K562 (cell line): ENCODE measurements around the gene TMEM163. TPM values are rescaled to one million over a fixed set of nuclear protein-coding genes. Genes with fewer than 3 reads are reported as not detected.

ENCODE experiments used
- ATAC-seq: fragments of 200-7000 bp; cut with Tn5 transposase; 3 replicates; pipeline ENCODE4 v1.9.1; 2020; ENCODE audit warnings: moderate library complexity
- BruUV-seq: library from RNA; stranded (reverse); fragments of 400-500 nt; replicated peaks from 2 replicates; lab custom pipeline; 2021; lab: Mats Ljungman, UMichigan
- CTCF ChIA-PET: fragments of 300-600 bp; formaldehyde crosslinking; extraction: SDS; loops from one replicate; lab custom pipeline; 2021; ENCODE audit warnings: low intra/inter-chr PET ratio; lab: Yijun Ruan, JAX
- POLR2A ChIA-PET: fragments of 300-600, 350-650 bp; sonication (Branson Sonifier 250); formaldehyde crosslinking; extraction: SDS; loops from one replicate; lab custom pipeline; 2021; ENCODE audit warnings: antibody characterized with exemption, inconsistent platforms; lab: Yijun Ruan, JAX
- DNase-seq, 4 experiments: peaks; one replicate each; pipeline versions ENCODE4 v3.0.0 to v3.0.0-alpha.2; 2011 to 2018; ENCODE audit warnings: low spot score in 3 of 4, mixed read lengths in 3 of 4; ENCODE audit errors: extremely low read depth in 1 of 4
- FAIRE-seq: peaks from 2 replicates; lab custom pipeline; 2011; peaks lifted over from hg19 to GRCh38; lab: Jason Lieb, UNC
- H2AFZ ChIP-seq: 2 replicates; pipeline ENCODE4 v1.6.0; 2011; ENCODE audit warnings: low read depth, low read length, control low read depth, inconsistent platforms
- H3K27ac ChIP-seq: fragments of 200-600 bp; 3 replicates; pipeline ENCODE4 v1.8.0; 2011; ENCODE audit warnings: low read depth, mild to moderate bottlenecking, control low read depth, inconsistent platforms, low read length, moderate library complexity, mixed read lengths; ENCODE audit errors: extremely low read depth
- H3K27me3 ChIP-seq, 2 experiments: fragments of 300-600 bp in 1 of 2; 2 replicates in 1 of 2; 3 replicates in 1 of 2; pipeline versions ENCODE4 v1.6.0 to v1.8.0; 2011; ENCODE audit warnings: inconsistent platforms in 2 of 2, low read length in 2 of 2, mild to moderate bottlenecking in 1 of 2, mixed read lengths in 1 of 2, moderate library complexity in 1 of 2; ENCODE audit not compliant: control insufficient read depth in 2 of 2, insufficient read depth in 2 of 2
- H3K36me3 ChIP-seq: fragments of 300-600 bp; 3 replicates; pipeline ENCODE4 v1.8.0; 2011; ENCODE audit warnings: mild to moderate bottlenecking, low read length, inconsistent platforms; ENCODE audit not compliant: control insufficient read depth, insufficient read depth
- H3K4me1 ChIP-seq, 2 experiments: fragments of 200-600 bp in 1 of 2; replicated peaks in 1 of 2; 2 replicates in 1 of 2; 3 replicates in 1 of 2; pipeline versions ENCODE4 v1.5.1 to v1.8.0; 2011; ENCODE audit warnings: inconsistent platforms in 2 of 2, low read length in 2 of 2, mild to moderate bottlenecking in 1 of 2, mixed read lengths in 1 of 2, moderate library complexity in 1 of 2; ENCODE audit not compliant: control insufficient read depth in 2 of 2, insufficient read depth in 2 of 2
- H3K4me2 ChIP-seq: 2 replicates; pipeline ENCODE4 v1.6.1; 2011; ENCODE audit warnings: low read length, control low read depth, inconsistent platforms, mixed read lengths; ENCODE audit not compliant: insufficient read depth
- H3K4me3 ChIP-seq: fragments of 200-600 bp; sonication (generic), shearing (Covaris generic); 2 replicates; pipeline ENCODE4 v1.5.1; 2016; ENCODE audit warnings: control low read depth, inconsistent platforms
- H3K79me2 ChIP-seq: fragments of 200-600 bp; 3 replicates; pipeline ENCODE4 v1.8.0; 2011; ENCODE audit warnings: low read length, inconsistent platforms; ENCODE audit not compliant: control insufficient read depth, insufficient read depth
- H3K9ac ChIP-seq, 2 experiments: 2 replicates each; pipeline versions ENCODE4 v1.6.0 to v1.6.1; 2011; ENCODE audit warnings: low read depth in 2 of 2, low read length in 2 of 2, control low read depth in 1 of 2, inconsistent platforms in 1 of 2, mild to moderate bottlenecking in 1 of 2, mixed read lengths in 1 of 2; ENCODE audit not compliant: insufficient read depth in 1 of 2
- H3K9me1 ChIP-seq: one replicate; pipeline ENCODE4 v1.6.0; 2011; ENCODE audit warnings: inconsistent platforms, mild to moderate bottlenecking, low read length, moderate library complexity; ENCODE audit not compliant: control insufficient read depth, insufficient read depth
- H3K9me3 ChIP-seq: replicated peaks from 2 replicates; pipeline ENCODE4 v1.5.1; 2011; ENCODE audit warnings: low read depth, low read length, inconsistent platforms; ENCODE audit not compliant: control insufficient read depth, insufficient read depth
- H4K20me1 ChIP-seq: replicated peaks from 2 replicates; pipeline ENCODE4 v1.6.1; 2011; ENCODE audit warnings: low read length, inconsistent platforms, mixed read lengths; ENCODE audit not compliant: control insufficient read depth, insufficient read depth
- BHLHE40 ChIP-seq: IDR thresholded peaks from 2 replicates; pipeline ENCODE4 v1.6.1; 2011; ENCODE audit warnings: low read length, improper control_type of control experiment
- CBFA2T2 ChIP-seq: fragments of 450-650 bp; conservative IDR thresholded peaks from 2 replicates; pipeline ENCODE4 v1.6.1; 2017; ENCODE audit warnings: mild to moderate bottlenecking
- CHD1 ChIP-seq: fragments of 200-600 bp; sonication (generic); IDR thresholded peaks from one replicate; pipeline ENCODE4 v1.6.1; 2012; ENCODE audit warnings: mild to moderate bottlenecking, moderate library complexity, low read length, inconsistent platforms
- DACH1 ChIP-seq: fragments of 450-650 bp; IDR thresholded peaks from 2 replicates; pipeline ENCODE4 v1.6.1; 2018; ENCODE audit not compliant: partially characterized antibody
- DIDO1 ChIP-seq: fragments of 450-650 bp; IDR thresholded peaks from 2 replicates; pipeline ENCODE4 v1.6.1; 2016; ENCODE audit warnings: low read depth, missing biosample characterization, missing genetic modification characterization
- L3MBTL2 ChIP-seq: fragments of 450-650 bp; IDR thresholded peaks from 2 replicates; pipeline ENCODE4 v1.6.1; 2016; ENCODE audit warnings: mild to moderate bottlenecking, moderate library complexity
- ZKSCAN1 ChIP-seq: fragments of 150-350 bp; IDR thresholded peaks from 2 replicates; pipeline ENCODE4 v1.6.1; 2016; ENCODE audit warnings: low read depth, low read length
- ZNF695 ChIP-seq: fragments of 450-650 bp; formaldehyde crosslinking; IDR thresholded peaks from 2 replicates; pipeline ENCODE4 v1.4.0; 2020; ENCODE audit warnings: mild to moderate bottlenecking, moderate library complexity
- ZNF780A ChIP-seq: fragments of 250-450 bp; sonication (Bioruptor Pico); IDR thresholded peaks from 2 replicates; pipeline ENCODE4 v1.5.0; 2021; ENCODE audit warnings: mild to moderate bottlenecking
- WGBS: fragments of 100-300 bp; shearing (Covaris generic); methylation state at CpG from one replicate; pipeline ENCODE4 v1.1.6; 2016; ENCODE audit warnings: low coverage, mixed read lengths; ENCODE audit not compliant: insufficient coverage; ENCODE audit errors: missing lambda C conversion rate; 5-methylcytosine and 5-hydroxymethylcytosine counted together
- in situ Hi-C: fragments of 300-500 bp; cut with MboI; formaldehyde crosslinking; loops from 4 replicates; pipeline ENCODE4 v1.15.0; 2018; ENCODE audit warnings: inconsistent platforms, mixed read lengths
- intact Hi-C: fragments of 100-400 bp; cut with micrococcal nuclease; formaldehyde crosslinking; loops from 2 replicates; pipeline ENCODE4 v1.14.2; 2022
- polyA plus RNA-seq, 8 experiments: library from polyadenylated mRNA; depleted of rRNA in 4 of 8; stranded (reverse) in 5 of 8; unstranded in 3 of 8; fragments of >200 nt; fragmentation: Nextera tagmentation in 2 of 8; fragmentation: Illumina TruSeq in 1 of 8; extraction: Ambion mirVana in 2 of 8; extraction: Trizol in 1 of 8; gene quantifications; 2 replicates each; pipeline versions ENCODE4 v1.2.1 to v1.2.3, GENCODE V29; 2011 to 2014; ENCODE audit warnings: inconsistent platforms in 1 of 8, missing spikeins in 1 of 8
- total RNA-seq, 7 experiments: library from RNA; depleted of rRNA in 6 of 7; stranded (reverse); fragments of >200 nt in 6 of 7; fragmentation: Illumina TruSeq in 2 of 7; extraction: Trizol in 2 of 7; gene quantifications; 2 replicates each; pipeline versions ENCODE4 v1.2.1 to v1.2.3, GENCODE V29; 2011 to 2021; ENCODE audit warnings: low replicate concordance in 1 of 7
- TF ChIP-seq, protein P1 (sequence below): fragments of 150-350 bp; conservative IDR thresholded peaks from 2 replicates; pipeline ENCODE4 v1.6.1; 2014; ENCODE audit warnings: low read length
- TF ChIP-seq, protein P2 (sequence below): fragments of 250-450 bp; sonication (Bioruptor Pico); IDR thresholded peaks from 2 replicates; pipeline ENCODE4 v1.6.1; 2021; ENCODE audit warnings: mild to moderate bottlenecking
- TF ChIP-seq, protein P3 (sequence below): fragments of 450-650 bp; conservative IDR thresholded peaks from 2 replicates; pipeline ENCODE4 v1.6.1; 2016; ENCODE audit warnings: missing genetic modification characterization, low read depth, mild to moderate bottlenecking, missing compliant biosample characterization, moderate library complexity
- TF ChIP-seq, protein P4 (sequence below): fragments of 200-800 bp; sonication (Bioruptor generic); IDR thresholded peaks from 2 replicates; pipeline ENCODE4 v1.6.1; 2016; ENCODE audit warnings: missing genetic modification characterization, missing compliant biosample characterization

The TMEM163 gene
- total and polyA plus RNA-seq, 9 of the 15 experiments (the other 6 are each of a cell fraction or from before 2014, with no cell fraction given) = 0.04 to 0.68 (median 0.16) TPM; not detected in 3

DNA sequence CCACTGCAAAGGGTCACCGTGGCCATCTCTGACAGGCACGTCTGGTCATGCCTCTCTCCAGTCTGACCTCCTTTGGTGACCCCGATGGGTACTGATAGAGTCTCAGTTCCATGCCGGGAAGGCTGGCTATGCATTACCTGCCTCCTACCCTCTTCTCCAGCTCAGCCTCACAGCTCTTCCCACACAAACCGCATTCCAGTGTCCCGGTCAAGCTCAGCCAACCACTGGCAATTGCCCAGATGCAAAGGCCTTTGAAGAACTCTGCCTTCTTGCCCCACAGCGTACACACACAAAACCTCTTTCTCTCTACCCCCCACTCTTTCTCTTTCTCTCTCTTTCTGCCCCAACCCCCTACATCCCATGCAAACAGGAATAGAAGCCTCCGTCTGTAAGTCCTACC, 37.6 kb downstream of the TMEM163 start:
- Histone ChIP-seq H3K27me3 (peaks cover 0 to 23% of the 10 kb centered on the region in 2 experiments; a peak in 3 of 5 replicates), H3K27ac (no peak overlapping the region), H3K9me3 (no peaks in the 10 kb centered on the region), H3K4me1 (peaks cover 0 to 11% of the 10 kb centered on the region in 2 experiments; a peak in 3 of 5 replicates), H3K9ac (no peak overlapping the region), H3K9me1 (no peaks in the 10 kb centered on the region), H4K20me1 (no peaks in the 10 kb centered on the region), H3K4me2 (no peak overlapping the region), H3K36me3 (no peaks in the 10 kb centered on the region), H2AFZ (no peak overlapping the region), H3K79me2 (no peaks in the 10 kb centered on the region), H3K4me3 (no peak overlapping the region)
- BruUV-seq = no TSS peak
- ChIA-PET POLR2A (interaction anchor here (1.0 kb wide), 1 partner anchor 15 kb away, joined by 3 read pairs; no protein-coding TSS in a partner anchor), CTCF (no interaction called here)
- ATAC-seq (no peak), FAIRE-seq (no peak), DNase-seq (no peak)
- in situ Hi-C loops = no loop called here
- 0% methylated on average over 7 of the region's 8 CpGs for WGBS
- intact Hi-C loops = no loop called here
- TF ChIP-seq, protein P1, sequence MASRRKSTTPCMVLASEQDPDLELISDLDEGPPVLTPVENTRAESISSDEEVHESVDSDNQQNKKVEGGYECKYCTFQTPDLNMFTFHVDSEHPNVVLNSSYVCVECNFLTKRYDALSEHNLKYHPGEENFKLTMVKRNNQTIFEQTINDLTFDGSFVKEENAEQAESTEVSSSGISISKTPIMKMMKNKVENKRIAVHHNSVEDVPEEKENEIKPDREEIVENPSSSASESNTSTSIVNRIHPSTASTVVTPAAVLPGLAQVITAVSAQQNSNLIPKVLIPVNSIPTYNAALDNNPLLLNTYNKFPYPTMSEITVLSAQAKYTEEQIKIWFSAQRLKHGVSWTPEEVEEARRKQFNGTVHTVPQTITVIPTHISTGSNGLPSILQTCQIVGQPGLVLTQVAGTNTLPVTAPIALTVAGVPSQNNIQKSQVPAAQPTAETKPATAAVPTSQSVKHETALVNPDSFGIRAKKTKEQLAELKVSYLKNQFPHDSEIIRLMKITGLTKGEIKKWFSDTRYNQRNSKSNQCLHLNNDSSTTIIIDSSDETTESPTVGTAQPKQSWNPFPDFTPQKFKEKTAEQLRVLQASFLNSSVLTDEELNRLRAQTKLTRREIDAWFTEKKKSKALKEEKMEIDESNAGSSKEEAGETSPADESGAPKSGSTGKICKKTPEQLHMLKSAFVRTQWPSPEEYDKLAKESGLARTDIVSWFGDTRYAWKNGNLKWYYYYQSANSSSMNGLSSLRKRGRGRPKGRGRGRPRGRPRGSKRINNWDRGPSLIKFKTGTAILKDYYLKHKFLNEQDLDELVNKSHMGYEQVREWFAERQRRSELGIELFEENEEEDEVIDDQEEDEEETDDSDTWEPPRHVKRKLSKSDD = no peak
- TF ChIP-seq, protein P2, sequence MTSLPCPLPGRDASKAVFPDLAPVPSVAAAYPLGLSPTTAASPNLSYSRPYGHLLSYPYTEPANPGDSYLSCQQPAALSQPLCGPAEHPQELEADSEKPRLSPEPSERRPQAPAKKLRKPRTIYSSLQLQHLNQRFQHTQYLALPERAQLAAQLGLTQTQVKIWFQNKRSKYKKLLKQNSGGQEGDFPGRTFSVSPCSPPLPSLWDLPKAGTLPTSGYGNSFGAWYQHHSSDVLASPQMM (CRISPR knock-in tag) = no peak
- TF ChIP-seq L3MBTL2 = no peak
- no peak for TF ChIP-seq ZKSCAN1
- no peak for TF ChIP-seq CHD1
- no peak for TF ChIP-seq BHLHE40
- TF ChIP-seq, protein P3, sequence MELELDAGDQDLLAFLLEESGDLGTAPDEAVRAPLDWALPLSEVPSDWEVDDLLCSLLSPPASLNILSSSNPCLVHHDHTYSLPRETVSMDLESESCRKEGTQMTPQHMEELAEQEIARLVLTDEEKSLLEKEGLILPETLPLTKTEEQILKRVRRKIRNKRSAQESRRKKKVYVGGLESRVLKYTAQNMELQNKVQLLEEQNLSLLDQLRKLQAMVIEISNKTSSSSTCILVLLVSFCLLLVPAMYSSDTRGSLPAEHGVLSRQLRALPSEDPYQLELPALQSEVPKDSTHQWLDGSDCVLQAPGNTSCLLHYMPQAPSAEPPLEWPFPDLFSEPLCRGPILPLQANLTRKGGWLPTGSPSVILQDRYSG = no peak
- TF ChIP-seq, protein P4, sequence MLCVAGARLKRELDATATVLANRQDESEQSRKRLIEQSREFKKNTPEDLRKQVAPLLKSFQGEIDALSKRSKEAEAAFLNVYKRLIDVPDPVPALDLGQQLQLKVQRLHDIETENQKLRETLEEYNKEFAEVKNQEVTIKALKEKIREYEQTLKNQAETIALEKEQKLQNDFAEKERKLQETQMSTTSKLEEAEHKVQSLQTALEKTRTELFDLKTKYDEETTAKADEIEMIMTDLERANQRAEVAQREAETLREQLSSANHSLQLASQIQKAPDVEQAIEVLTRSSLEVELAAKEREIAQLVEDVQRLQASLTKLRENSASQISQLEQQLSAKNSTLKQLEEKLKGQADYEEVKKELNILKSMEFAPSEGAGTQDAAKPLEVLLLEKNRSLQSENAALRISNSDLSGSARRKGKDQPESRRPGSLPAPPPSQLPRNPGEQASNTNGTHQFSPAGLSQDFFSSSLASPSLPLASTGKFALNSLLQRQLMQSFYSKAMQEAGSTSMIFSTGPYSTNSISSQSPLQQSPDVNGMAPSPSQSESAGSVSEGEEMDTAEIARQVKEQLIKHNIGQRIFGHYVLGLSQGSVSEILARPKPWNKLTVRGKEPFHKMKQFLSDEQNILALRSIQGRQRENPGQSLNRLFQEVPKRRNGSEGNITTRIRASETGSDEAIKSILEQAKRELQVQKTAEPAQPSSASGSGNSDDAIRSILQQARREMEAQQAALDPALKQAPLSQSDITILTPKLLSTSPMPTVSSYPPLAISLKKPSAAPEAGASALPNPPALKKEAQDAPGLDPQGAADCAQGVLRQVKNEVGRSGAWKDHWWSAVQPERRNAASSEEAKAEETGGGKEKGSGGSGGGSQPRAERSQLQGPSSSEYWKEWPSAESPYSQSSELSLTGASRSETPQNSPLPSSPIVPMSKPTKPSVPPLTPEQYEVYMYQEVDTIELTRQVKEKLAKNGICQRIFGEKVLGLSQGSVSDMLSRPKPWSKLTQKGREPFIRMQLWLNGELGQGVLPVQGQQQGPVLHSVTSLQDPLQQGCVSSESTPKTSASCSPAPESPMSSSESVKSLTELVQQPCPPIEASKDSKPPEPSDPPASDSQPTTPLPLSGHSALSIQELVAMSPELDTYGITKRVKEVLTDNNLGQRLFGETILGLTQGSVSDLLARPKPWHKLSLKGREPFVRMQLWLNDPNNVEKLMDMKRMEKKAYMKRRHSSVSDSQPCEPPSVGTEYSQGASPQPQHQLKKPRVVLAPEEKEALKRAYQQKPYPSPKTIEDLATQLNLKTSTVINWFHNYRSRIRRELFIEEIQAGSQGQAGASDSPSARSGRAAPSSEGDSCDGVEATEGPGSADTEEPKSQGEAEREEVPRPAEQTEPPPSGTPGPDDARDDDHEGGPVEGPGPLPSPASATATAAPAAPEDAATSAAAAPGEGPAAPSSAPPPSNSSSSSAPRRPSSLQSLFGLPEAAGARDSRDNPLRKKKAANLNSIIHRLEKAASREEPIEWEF = no peak
- no peak for TF ChIP-seq ZNF780A (CRISPR knock-in tag)
- no peak for TF ChIP-seq DACH1
- no peak for TF ChIP-seq ZNF695 (CRISPR knock-in tag)
- no peak for TF ChIP-seq DIDO1 (tag)
- no peak for TF ChIP-seq CBFA2T2
